CD4-positive, alpha-beta T cell (primary cell): ENCODE data around the gene MAPK8IP1. TPM values are rescaled to one million over a fixed set of nuclear protein-coding genes. Genes with fewer than 3 reads are reported as not detected.

Experiments
- ATAC-seq: fragments of 200-7000 bp; cut with Tn5 transposase; one replicate; pipeline ENCODE4 v1.10.0; 2022; ENCODE audit warnings: mild to moderate bottlenecking; ENCODE audit not compliant: poor library complexity
- CTCF ChIA-PET: fragments of 350-600 bp; sonication (Branson Sonifier 250); formaldehyde crosslinking; loops from one replicate; lab custom pipeline; 2021; ENCODE audit warnings: antibody characterized with exemption, inconsistent platforms; lab: Charles Lee
- POLR2A ChIA-PET: fragments of 350-600 bp; sonication (Branson Sonifier 250); formaldehyde crosslinking; loops from one replicate; lab custom pipeline; 2021; ENCODE audit warnings: antibody characterized with exemption, inconsistent platforms; lab: Charles Lee
- DNase-seq, 14 experiments: peaks; one replicate each; pipeline ENCODE4 v3.0.0-alpha.2; 2013 to 2020; ENCODE audit warnings: mixed read lengths in 2 of 14
- H3K27ac ChIP-seq, 2 donors: one replicate each; pipeline versions ENCODE4 v1.5.1 to v1.7.0; 2013; ENCODE audit warnings: low read length in 2 of 2, low read depth in 1 of 2, mild to moderate bottlenecking in 1 of 2
- H3K27me3 ChIP-seq, 2 experiments: 1 replicate in 1 of 2; 2 replicates in 1 of 2; pipeline versions ENCODE4 v1.6.1 to v1.7.0; 2013; ENCODE audit warnings: low read length in 2 of 2, control low read depth in 1 of 2, mild to moderate bottlenecking in 1 of 2, moderate library complexity in 1 of 2; ENCODE audit not compliant: insufficient read depth in 2 of 2, control insufficient read depth in 1 of 2
- H3K36me3 ChIP-seq: one replicate; pipeline ENCODE4 v1.6.1; 2013; ENCODE audit warnings: low read length, control low read depth; ENCODE audit not compliant: insufficient read depth
- H3K4me1 ChIP-seq: one replicate; pipeline ENCODE4 v1.6.1; 2013; ENCODE audit warnings: low read length, control low read depth; ENCODE audit not compliant: insufficient read depth
- H3K4me3 ChIP-seq: one replicate; pipeline ENCODE4 v1.5.1; 2013; ENCODE audit warnings: mild to moderate bottlenecking, low read length, moderate library complexity
- H3K9me3 ChIP-seq, 2 experiments: 1 replicate in 1 of 2; 2 replicates in 1 of 2; pipeline versions ENCODE4 v1.6.1 to v1.7.0; 2013; ENCODE audit warnings: low read length in 2 of 2, mild to moderate bottlenecking in 2 of 2, control low read depth in 1 of 2, moderate library complexity in 1 of 2; ENCODE audit not compliant: control insufficient read depth in 1 of 2, insufficient read depth in 1 of 2
- H3K27ac Mint-ChIP-seq: one replicate; pipeline ENCODE4 v1.8.0; 2020; ENCODE audit warnings: mixed read lengths
- H3K27me3 Mint-ChIP-seq: one replicate; pipeline ENCODE4 v1.8.0; 2021; ENCODE audit warnings: mixed read lengths
- H3K36me3 Mint-ChIP-seq: one replicate; pipeline ENCODE4 v1.8.0; 2021; ENCODE audit warnings: low read depth, mixed read lengths
- H3K4me1 Mint-ChIP-seq: one replicate; pipeline ENCODE4 v1.8.0; 2021; ENCODE audit warnings: low read depth, mixed read lengths
- H3K4me3 Mint-ChIP-seq: one replicate; pipeline ENCODE4 v1.8.0; 2020; ENCODE audit warnings: mild to moderate bottlenecking, mixed read lengths
- H3K9me3 Mint-ChIP-seq: one replicate; pipeline ENCODE4 v1.8.0; 2020; ENCODE audit warnings: mixed read lengths
- intact Hi-C, 2 experiments: fragments of 100-400 bp; cut with DNase I in 1 of 2; cut with micrococcal nuclease in 1 of 2; formaldehyde crosslinking; loops; one replicate each; pipeline versions ENCODE4 v1.15.1 to v1.9.0; 2023 to 2025; cut with DNase I, micrococcal nuclease
- total RNA-seq, 174 experiments: library from RNA in 2 of 174; stranded (reverse) in 2 of 174; gene quantifications; one replicate each; pipeline ENCODE4 v1.2.3 and lab custom pipeline; 2021 to 2026
- TF ChIP-seq, protein P1 (sequence below): fragments of 200-600 bp; IDR thresholded peaks from one replicate; pipeline ENCODE4 v1.8.0; 2022; ENCODE audit warnings: antibody characterized with exemption, mild to moderate bottlenecking

MAPK8IP1 gene
- total RNA-seq, 2 experiments from 2014 or later: 2.3 to 2.4 TPM

DNA sequence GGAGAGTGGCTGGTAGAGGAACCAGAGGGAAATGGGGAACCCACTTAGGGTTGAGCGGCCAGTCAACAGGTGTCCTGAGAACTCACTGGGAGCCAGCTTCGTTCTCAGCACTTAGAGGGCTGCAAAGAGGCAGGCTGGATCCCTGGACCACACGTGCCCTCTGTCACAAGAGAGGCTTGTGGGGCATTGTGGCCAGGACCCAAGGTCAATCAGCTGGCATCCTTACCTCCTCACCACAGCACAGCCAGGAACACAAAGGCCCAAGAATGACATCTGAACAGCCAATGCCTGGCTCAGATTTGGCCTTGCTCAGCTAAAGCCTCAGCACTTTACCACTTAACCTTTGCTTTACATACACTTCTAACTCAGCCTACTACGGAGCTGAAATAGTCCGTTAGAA lies 7.4 kb downstream of the MAPK8IP1 start:
- H3K36me3 ChIP-seq: no peaks in the 10 kb centered on the region
- POLR2A ChIA-PET: interaction anchor here (0.7 kb wide), 1 partner anchor 46 kb away, joined by 3 read pairs; the partner anchor contains the start of gene CRY2
- CTCF ChIA-PET: no interaction called here
- peaks cover 24 to 37% of the 10 kb centered on the region in 2 experiments for H3K27me3 ChIP-seq
- no peaks in the 10 kb centered on the region for H3K4me1 ChIP-seq
- Mint-ChIP-seq H3K36me3 (no peaks in the 10 kb centered on the region), H3K4me1 (no peaks in the 10 kb centered on the region), H3K4me3 (no peak overlapping the region), H3K27me3 (peaks cover 53% of the 10 kb centered on the region), H3K27ac (no peak overlapping the region), H3K9me3 (no peaks in the 10 kb centered on the region)
- H3K4me3 ChIP-seq: no peak overlapping the region
- TF ChIP-seq, protein P1, sequence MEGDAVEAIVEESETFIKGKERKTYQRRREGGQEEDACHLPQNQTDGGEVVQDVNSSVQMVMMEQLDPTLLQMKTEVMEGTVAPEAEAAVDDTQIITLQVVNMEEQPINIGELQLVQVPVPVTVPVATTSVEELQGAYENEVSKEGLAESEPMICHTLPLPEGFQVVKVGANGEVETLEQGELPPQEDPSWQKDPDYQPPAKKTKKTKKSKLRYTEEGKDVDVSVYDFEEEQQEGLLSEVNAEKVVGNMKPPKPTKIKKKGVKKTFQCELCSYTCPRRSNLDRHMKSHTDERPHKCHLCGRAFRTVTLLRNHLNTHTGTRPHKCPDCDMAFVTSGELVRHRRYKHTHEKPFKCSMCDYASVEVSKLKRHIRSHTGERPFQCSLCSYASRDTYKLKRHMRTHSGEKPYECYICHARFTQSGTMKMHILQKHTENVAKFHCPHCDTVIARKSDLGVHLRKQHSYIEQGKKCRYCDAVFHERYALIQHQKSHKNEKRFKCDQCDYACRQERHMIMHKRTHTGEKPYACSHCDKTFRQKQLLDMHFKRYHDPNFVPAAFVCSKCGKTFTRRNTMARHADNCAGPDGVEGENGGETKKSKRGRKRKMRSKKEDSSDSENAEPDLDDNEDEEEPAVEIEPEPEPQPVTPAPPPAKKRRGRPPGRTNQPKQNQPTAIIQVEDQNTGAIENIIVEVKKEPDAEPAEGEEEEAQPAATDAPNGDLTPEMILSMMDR: no peak
- intact Hi-C loops: no loop called here
- no peak overlapping the region for H3K27ac ChIP-seq
- H3K9me3 ChIP-seq: peaks cover 0 to 6% of the 10 kb centered on the region in 2 experiments
- DNase-seq: no peak
- no peak for ATAC-seq

DNA sequence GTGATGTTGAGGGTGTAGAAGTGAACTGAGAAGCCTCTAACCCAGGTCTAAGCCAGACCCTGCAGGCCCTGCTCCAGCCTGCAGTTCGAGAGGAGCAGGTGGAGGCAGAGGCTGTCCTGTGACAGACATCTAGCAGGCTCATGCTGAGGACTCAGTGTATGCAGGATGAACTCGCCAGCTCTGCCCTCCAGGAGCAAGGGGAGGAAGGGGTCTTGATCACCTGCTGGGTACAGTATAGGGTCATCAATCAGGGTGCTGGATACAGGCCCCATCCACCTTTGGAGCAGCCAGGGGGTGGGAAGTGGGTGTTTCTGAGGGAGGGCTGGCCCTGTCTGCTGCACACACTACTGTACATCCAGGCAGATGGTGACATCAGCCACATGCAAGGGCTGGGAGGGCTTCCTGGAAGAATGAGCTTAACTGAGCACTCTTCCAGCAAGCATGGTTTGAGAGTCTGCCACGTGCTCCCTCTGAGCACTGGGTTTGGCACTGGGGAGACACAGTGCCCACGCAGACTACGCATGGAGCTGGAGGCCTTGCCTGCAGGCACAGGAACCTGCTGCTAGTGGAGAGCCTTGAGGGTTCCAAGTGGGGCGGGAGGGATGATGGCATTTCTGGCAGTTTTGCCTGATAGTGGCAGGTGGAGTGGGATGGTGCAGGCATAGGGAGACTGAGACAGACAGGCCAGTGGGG lies 9.2 kb downstream of the MAPK8IP1 start:
- H3K27me3 ChIP-seq: peaks cover 40 to 55% of the 10 kb centered on the region in 2 experiments
- Mint-ChIP-seq H3K27me3 (peaks cover 70% of the 10 kb centered on the region), H3K27ac (no peak overlapping the region), H3K4me1 (peaks cover 9% of the 10 kb centered on the region), H3K36me3 (no peaks in the 10 kb centered on the region), H3K9me3 (no peaks in the 10 kb centered on the region), H3K4me3 (no peak overlapping the region)
- intact Hi-C loops: no loop called here
- peaks cover 9% of the 10 kb centered on the region for H3K4me1 ChIP-seq
- POLR2A ChIA-PET: no interaction called here
- H3K9me3 ChIP-seq: peaks cover 0 to 6% of the 10 kb centered on the region in 2 experiments
- H3K36me3 ChIP-seq: no peaks in the 10 kb centered on the region
- CTCF ChIA-PET: no interaction called here
- no peak overlapping the region for H3K4me3 ChIP-seq
- no peak for DNase-seq
- TF ChIP-seq, protein P1: no peak
- H3K27ac ChIP-seq: no peak overlapping the region
- no peak for ATAC-seq

DNA sequence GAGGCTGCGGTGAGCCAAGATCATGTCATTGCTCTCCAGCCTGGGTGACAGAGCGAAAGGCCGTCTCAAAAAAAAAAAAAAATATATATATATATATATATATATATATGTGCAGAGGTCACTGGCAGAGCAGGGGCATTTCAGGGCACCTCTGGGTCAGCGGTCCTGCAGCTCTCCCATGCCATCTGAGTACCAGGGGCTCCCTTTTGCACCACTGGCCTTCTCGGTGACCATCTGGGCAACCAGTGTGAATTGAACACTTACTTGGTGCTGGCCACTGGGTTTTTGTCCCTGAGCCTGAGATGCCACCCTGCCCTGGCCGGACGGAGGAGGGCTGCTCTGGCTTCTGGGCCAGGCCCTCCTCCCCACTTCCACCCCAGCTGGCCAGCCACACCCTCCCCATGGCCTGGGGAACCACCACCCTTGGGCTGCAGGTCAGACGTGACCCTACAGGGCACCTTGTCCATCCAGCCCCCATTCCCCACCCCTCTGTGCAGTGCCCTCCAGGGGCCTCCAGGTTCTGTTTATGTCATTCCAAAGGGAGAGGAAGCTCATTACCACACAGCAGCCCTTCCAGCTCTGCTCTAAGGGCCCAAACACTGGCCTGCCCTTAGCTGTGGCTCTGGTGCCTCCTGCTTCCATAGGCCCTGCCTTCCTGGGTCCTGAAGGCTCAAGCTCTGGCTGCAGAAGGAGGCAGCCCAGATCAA lies 10.3 kb downstream of the MAPK8IP1 start:
- H3K9me3 ChIP-seq: peaks cover 0 to 12% of the 10 kb centered on the region in 2 experiments
- H3K27me3 Mint-ChIP-seq: peaks cover 66% of the 10 kb centered on the region
- TF ChIP-seq, protein P1: no peak
- H3K4me3 ChIP-seq: no peak overlapping the region
- H3K36me3 Mint-ChIP-seq: no peaks in the 10 kb centered on the region
- no peak overlapping the region for H3K4me3 Mint-ChIP-seq
- intact Hi-C loops: no loop called here
- POLR2A ChIA-PET: no interaction called here
- H3K27ac Mint-ChIP-seq: no peak overlapping the region
- H3K9me3 Mint-ChIP-seq: no peaks in the 10 kb centered on the region
- no peaks in the 10 kb centered on the region for H3K36me3 ChIP-seq
- no peak overlapping the region for H3K27ac ChIP-seq
- H3K4me1 Mint-ChIP-seq: peaks cover 12% of the 10 kb centered on the region
- CTCF ChIA-PET: interaction anchor here (1.1 kb wide), 1 partner anchor 54 kb away, joined by 3 read pairs; no protein-coding TSS in a partner anchor
- DNase-seq (no peak), ATAC-seq (no peak)
- peaks cover 15% of the 10 kb centered on the region for H3K4me1 ChIP-seq
- H3K27me3 ChIP-seq: peaks cover 44 to 62% of the 10 kb centered on the region in 2 experiments
